Body of pancreas (tissue), 4 donors: ENCODE measurements around the gene RPN2. TPM values are rescaled to one million over a fixed set of nuclear protein-coding genes. Genes with fewer than 3 reads are reported as not detected.

ENCODE experiments used
- ATAC-seq: fragments of 150-250 bp; one replicate; pipeline ENCODE4 v1.9.1; 2016
- DNase-seq, 4 donors: peaks; one replicate each; pipeline ENCODE4 v3.0.0-alpha.2; 2019
- H3K27ac ChIP-seq, 4 donors: fragments of 200-600 bp; sonication (generic); 1 replicate in 3 of 4; 2 replicates in 1 of 4; pipeline versions ENCODE4 v1.5.1 to v1.6.1; 2016 to 2019; ENCODE audit warnings: mild to moderate bottlenecking in 1 of 4, mixed read lengths in 1 of 4, moderate library complexity in 1 of 4
- H3K27me3 ChIP-seq, 2 donors: fragments of 200-600 bp; sonication (generic); one replicate each; pipeline ENCODE4 v1.6.0; 2016; ENCODE audit warnings: mild to moderate bottlenecking in 1 of 2
- H3K36me3 ChIP-seq, 2 donors: fragments of 200-600 bp; sonication (generic); replicated peaks in 1 of 2; 2 replicates each; pipeline ENCODE4 v1.5.1; 2016; ENCODE audit warnings: low read depth in 2 of 2; ENCODE audit not compliant: insufficient read depth in 1 of 2
- H3K4me1 ChIP-seq: fragments of 200-600 bp; sonication (generic); one replicate; pipeline ENCODE4 v1.6.0; 2016
- H3K4me3 ChIP-seq, 2 donors: fragments of 200-600 bp; sonication (generic); 1 replicate in 1 of 2; 2 replicates in 1 of 2; pipeline ENCODE4 v1.5.1; 2016 to 2019
- H3K9me3 ChIP-seq, 3 donors: fragments of 200-600 bp; sonication (generic); 1 replicate in 2 of 3; 2 replicates in 1 of 3; pipeline ENCODE4 v1.5.1; 2016
- CTCF ChIP-seq, 7 experiments: fragments of 450-650 bp in 4 of 7; fragments of 200-600 bp in 3 of 7; sonication (generic) in 3 of 7; IDR thresholded peaks; one replicate each; pipeline ENCODE4 v1.5.1; 2016 to 2019; ENCODE audit warnings: antibody characterized with exemption in 7 of 7
- POLR2A ChIP-seq, 3 donors: fragments of 450-650 bp; IDR thresholded peaks; one replicate each; pipeline ENCODE4 v1.6.1; 2016; ENCODE audit warnings: antibody characterized with exemption in 3 of 3, mild to moderate bottlenecking in 2 of 3
- WGBS, 2 donors: methylation state at CpG; one replicate each; pipeline ENCODE4 v1.1.5; 2017; 5-methylcytosine and 5-hydroxymethylcytosine counted together
- intact Hi-C: fragments of 100-400 bp; cut with DNase I; formaldehyde crosslinking; loops from one replicate; pipeline ENCODE4 v1.15.1; 2023
- total RNA-seq, 2 donors: library from RNA; depleted of rRNA; stranded (reverse); fragments of >200 nt; gene quantifications; one replicate each; pipeline ENCODE4 v1.1.0, GENCODE V29; 2016

Gene RPN2
- total RNA-seq, 2 donors from 2014 or later = 70.0 to 111 TPM

- H3K36me3 ChIP-seq = peaks cover 0 to 25% of the 10 kb centered on the region in 2 donors
- WGBS, 2 donors = 67 to 75% methylated on average over 3 to 5 of the region's 5 CpGs
- no peak for TF ChIP-seq CTCF (IDR thresholded peaks at IDR 0.05)
- TF ChIP-seq POLR2A (IDR thresholded peaks at IDR 0.05) = no peak
- DNase-seq (no peak), ATAC-seq (no peak)
- H3K9me3 ChIP-seq = no peaks in the 10 kb centered on the region
- no peaks in the 10 kb centered on the region for H3K4me1 ChIP-seq
- intact Hi-C loops = no loop called here
- no peak overlapping the region for H3K4me3 ChIP-seq
- no peaks in the 10 kb centered on the region for H3K27me3 ChIP-seq
- no peak overlapping the region for H3K27ac ChIP-seq
Observed at GRCh38 chr20:37244572-37244957, 65.4 kb downstream of the RPN2 start.

DNA sequence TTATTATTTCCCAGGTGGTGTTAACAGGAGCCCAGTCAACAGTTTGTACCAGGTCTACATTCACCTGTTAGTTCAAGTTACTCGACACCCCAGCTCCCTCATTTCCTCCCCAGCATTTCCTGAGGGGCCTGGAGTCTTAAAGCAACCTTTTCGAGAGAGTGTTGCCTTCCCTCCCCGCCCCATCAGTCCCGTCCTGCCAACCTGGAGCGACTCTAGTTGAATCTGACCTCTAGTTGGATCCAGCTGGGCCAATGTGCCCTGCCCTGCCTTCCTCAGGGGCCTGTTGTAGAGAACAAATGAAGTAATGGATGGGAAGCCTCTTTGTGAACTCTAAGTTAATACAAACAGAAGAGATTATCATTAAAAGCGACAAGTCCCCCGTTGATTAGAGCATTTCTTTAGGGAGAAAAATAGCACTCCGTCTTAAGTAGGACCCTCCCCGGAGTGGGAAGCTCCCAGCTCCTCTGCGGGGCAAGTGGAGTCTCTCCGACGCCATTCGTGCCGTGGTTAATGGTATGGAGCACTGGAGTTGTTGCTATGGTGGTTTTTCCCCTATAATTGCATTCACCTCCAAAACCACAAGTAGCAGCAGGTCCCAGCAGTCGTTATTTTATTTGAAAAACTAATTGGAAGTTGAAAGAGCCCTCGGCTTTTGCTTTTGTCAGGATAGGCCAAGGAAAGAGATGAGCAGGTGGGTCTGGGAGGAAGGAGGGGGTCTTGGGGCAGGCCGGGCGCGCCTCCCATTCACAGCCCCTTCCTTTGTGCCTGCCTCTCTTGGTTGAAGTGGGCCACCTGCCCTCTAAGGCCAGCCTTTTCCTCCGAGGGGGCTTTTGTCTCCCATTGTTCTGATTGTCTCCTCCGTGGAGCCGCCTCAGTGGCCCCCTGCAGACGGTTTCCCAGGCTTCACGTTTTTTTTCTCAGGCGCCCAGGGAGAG, 66.4 kb downstream of the RPN2 start:
- H3K36me3 ChIP-seq = peaks cover 0 to 17% of the 10 kb centered on the region in 2 donors
- no peaks in the 10 kb centered on the region for H3K9me3 ChIP-seq
- H3K4me1 ChIP-seq = no peaks in the 10 kb centered on the region
- WGBS, 2 donors = 85 to 91% methylated on average over 24 to 25 of the region's 25 CpGs
- intact Hi-C loops = no loop called here
- no peak for TF ChIP-seq CTCF (IDR thresholded peaks at IDR 0.05)
- no peak for TF ChIP-seq POLR2A (IDR thresholded peaks at IDR 0.05)
- DNase-seq (no peak), ATAC-seq (no peak)
- H3K27me3 ChIP-seq = no peaks in the 10 kb centered on the region
- H3K4me3 ChIP-seq = no peak overlapping the region
- H3K27ac ChIP-seq = no peak overlapping the region

DNA sequence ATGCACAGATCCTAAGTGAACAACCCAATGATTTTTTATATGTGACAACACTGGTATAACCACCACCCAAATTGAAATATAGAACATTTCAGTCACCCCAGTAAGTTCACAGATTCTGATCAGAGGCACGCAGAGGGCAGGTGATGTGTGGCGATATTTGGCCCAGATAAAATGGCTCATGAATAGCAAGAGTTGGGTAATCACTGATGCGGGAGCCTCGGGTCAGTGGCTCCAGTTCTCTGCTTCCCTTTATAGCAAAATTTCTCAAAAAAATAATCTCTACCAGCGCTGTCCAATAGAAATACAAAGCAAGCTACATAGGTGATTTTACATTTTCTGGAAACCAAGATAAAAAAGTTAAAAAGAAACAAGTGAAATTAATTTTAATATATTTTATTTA, 67.6 kb downstream of the RPN2 start:
- TF ChIP-seq POLR2A (IDR thresholded peaks at IDR 0.05) (no peak), CTCF (IDR thresholded peaks at IDR 0.05) (no peak)
- Histone ChIP-seq H3K4me3 (no peak overlapping the region), H3K4me1 (no peaks in the 10 kb centered on the region), H3K36me3 (peaks cover 0 to 12% of the 10 kb centered on the region in 2 donors), H3K27ac (no peak overlapping the region), H3K9me3 (no peaks in the 10 kb centered on the region), H3K27me3 (no peaks in the 10 kb centered on the region)
- WGBS, 2 donors = 95 to 96% methylated on average over 5 of the region's 5 CpGs
- intact Hi-C loops = no loop called here
- ATAC-seq = no peak
- no peak for DNase-seq

DNA sequence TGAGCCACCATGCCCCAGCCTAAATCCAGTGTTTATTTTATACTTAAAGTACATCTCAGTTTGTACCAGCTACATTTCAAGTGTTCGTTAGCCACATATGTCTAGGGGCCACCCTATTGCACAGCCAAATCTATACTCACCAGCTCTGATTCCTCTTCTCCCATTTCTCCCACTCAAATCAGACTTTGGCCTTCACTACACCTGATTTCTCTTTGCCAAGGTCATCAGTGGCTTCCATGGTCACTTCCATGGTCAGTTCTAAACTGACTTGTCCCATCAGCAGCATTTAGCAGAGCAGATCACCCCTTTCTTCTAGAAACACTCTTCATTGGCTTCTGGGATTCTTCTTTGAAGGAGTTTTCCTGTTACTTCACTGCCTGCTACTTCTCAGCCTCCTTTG, 68.4 kb downstream of the RPN2 start:
- no peaks in the 10 kb centered on the region for H3K9me3 ChIP-seq
- intact Hi-C loops = no loop called here
- H3K36me3 ChIP-seq = peaks cover 0 to 7% of the 10 kb centered on the region in 2 donors
- no peak overlapping the region for H3K4me3 ChIP-seq
- ATAC-seq (no peak), DNase-seq (no peak)
- 92 to 95% methylated on average over 1 of the region's 1 CpG for WGBS, 2 donors
- no peak overlapping the region for H3K27ac ChIP-seq
- no peak for TF ChIP-seq CTCF (IDR thresholded peaks at IDR 0.05)
- no peaks in the 10 kb centered on the region for H3K4me1 ChIP-seq
- no peaks in the 10 kb centered on the region for H3K27me3 ChIP-seq

- ATAC-seq = no peak
- whole genome bisulfite sequencing, 2 donors = 84 to 94% methylated on average over 2 of the region's 2 CpGs
- DNase-seq = no peak
- no peak for TF ChIP-seq POLR2A (IDR thresholded peaks at IDR 0.05)
- TF ChIP-seq CTCF (IDR thresholded peaks at IDR 0.05) = no peak
- Histone ChIP-seq H3K27ac (no peak overlapping the region), H3K9me3 (peaks cover 0 to 6% (median 0%) of the 10 kb centered on the region in 3 donors), H3K4me3 (no peak overlapping the region), H3K27me3 (no peaks in the 10 kb centered on the region), H3K36me3 (no peaks in the 10 kb centered on the region), H3K4me1 (no peaks in the 10 kb centered on the region)
- intact Hi-C loops = no loop called here
Observed at GRCh38 chr20:37249304-37249703, 70.2 kb downstream of the RPN2 start.
